ENCODE results near the gene SLC27A5.

DNA sequence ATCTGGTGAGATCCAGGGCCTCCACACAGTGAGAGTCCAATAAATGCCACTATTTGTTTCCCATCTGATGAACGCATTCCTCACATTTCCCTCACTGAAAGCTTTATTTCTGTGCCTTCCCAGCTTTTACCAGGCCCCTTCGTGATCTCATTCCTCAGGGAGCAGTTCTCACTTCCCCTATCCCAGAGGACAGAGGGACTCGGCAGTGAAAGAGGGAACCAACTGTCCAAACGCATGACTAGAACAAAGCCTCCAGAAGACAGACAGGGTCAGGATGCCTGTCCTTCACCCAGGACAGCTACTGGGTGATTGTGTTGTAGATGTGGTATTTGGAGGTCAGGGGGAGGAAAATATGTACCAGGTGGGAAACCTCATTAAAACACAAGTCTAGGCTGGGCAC is 9.9 kb upstream of the SLC27A5 start:
- TF ChIP-seq, protein P1, sequence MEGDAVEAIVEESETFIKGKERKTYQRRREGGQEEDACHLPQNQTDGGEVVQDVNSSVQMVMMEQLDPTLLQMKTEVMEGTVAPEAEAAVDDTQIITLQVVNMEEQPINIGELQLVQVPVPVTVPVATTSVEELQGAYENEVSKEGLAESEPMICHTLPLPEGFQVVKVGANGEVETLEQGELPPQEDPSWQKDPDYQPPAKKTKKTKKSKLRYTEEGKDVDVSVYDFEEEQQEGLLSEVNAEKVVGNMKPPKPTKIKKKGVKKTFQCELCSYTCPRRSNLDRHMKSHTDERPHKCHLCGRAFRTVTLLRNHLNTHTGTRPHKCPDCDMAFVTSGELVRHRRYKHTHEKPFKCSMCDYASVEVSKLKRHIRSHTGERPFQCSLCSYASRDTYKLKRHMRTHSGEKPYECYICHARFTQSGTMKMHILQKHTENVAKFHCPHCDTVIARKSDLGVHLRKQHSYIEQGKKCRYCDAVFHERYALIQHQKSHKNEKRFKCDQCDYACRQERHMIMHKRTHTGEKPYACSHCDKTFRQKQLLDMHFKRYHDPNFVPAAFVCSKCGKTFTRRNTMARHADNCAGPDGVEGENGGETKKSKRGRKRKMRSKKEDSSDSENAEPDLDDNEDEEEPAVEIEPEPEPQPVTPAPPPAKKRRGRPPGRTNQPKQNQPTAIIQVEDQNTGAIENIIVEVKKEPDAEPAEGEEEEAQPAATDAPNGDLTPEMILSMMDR (IDR thresholded peaks at IDR 0.05): no peak
- TF ChIP-seq POLR2A (IDR thresholded peaks at IDR 0.05): no peak

All from testis (tissue), 2 donors.